GM21528 (cell line): ENCODE measurements around the gene LEKR1.

Source experiments
- ATAC-seq: cut with Tn5 transposase; IDR thresholded peaks from one replicate; pipeline ENCODE4 v1.9.1; 2021; ENCODE audit warnings: mild to moderate bottlenecking, moderate library complexity; ENCODE audit not compliant: unreplicated experiment, low FRiP score

Gene LEKR1

DNA sequence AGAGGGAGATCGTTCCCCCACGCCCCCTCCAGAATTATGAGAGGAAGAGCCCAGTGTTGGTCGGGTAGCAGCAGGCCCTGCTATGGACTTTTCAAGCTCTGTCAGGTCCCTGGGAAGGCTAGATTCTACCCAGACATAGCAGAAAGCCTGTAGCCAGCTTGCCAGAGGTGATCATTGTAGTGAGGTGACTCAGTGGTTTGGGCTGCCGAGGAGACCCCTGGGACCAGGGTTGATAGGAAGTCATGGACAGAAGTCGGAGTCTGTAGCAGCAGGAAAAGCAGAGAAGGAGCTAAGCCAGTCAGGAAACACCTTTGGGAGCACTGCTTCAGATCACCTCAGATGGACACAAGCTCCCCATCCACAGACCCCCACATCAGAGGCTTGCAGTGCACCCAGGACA, 266.1 kb downstream of the LEKR1 start:
- no peak for ATAC-seq

DNA sequence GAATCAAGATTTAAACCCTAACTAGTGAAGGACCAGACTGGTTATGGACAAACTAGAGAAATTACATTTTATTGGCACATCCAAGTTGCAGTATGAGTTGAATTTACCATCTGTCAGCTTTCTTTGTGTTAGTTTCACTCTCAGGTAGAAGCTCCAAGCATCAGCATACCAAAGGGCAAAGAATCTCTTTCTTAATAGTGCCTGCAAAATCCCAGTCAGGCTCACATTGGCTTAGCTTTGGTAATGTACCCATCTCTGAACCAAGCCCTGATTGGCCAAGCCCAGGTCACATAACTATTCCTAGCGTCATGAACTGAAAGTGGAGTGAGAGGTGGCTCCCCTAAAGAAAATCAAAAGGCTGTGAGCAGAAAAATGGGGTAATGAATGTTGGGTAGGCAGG, 266.9 kb downstream of the LEKR1 start:
- ATAC-seq: no peak

DNA sequence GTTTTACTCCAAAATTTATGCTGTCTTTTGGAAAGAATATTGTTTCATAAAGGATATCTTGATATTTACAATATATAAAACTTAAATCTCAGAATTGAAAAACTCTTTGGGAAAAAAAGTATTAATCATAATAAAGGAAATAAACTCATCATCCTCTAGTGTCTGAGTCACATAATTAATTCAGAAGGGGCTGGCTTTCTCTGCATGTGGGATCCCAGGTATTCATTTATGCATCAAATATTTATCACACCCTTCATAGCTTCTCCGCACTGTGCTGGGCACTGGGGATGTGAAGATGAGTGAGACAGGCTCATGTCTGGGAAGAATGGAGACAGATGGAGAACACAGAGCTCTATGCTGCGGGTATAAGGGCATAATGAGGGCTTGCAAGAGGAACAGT, 268.1 kb downstream of the LEKR1 start:
- no peak for ATAC-seq

DNA sequence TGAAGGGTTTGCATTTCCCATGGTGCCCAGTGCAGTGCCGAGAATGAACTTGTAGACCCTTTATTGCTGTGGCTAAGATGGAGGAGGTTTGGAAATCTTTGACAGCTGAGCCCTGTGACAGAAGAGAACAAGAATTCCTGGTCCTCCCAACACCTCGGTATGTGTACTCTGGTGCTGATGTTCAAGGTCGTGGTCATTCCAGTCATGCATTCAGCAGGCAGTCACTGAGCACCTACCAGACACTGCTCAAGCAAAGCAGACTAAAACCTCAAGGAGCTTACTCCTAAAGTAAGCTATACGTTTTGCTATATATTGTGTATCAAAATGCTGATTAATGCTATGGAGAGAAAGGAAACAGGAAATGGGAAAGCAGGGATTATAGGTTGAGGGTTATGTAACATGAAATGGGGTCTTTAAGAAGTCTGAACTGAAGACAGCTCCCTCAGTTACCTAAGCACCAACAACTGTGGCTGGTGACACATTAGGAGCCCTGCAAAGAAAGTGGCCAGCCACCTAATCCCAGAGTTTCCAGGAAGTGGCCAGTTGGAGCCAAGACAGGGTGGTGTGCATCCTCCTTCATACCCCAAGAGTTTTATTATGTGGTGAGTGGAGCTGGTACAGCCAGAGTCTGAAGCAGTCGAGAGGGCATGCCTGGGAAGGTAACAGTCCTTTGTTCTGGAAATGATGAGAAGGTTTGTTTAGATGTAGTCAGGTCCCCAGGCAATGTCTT, 268.8 kb downstream of the LEKR1 start:
- no peak for ATAC-seq
